CD4-positive, alpha-beta T cell treated with Interleukin-10 for 1 hour (primary cell): ENCODE results near the gene TBC1D5.
"Not testable (repeated sequence)": the region's sequence is repeated elsewhere in the genome, so short reads cannot be mapped to it uniquely, and the experiment has no call there.

Source experiments
- DNase-seq: peaks from one replicate; pipeline ENCODE4 v3.0.0-alpha.2; 2020

TBC1D5 gene

GRCh38 chr3:17396036-17396435 is 346.4 kb downstream of the TBC1D5 start:
- DNase-seq, result no peak

GRCh38 chr3:17394541-17395155 is 347.8 kb downstream of the TBC1D5 start:
- no peak for DNase-seq

DNA sequence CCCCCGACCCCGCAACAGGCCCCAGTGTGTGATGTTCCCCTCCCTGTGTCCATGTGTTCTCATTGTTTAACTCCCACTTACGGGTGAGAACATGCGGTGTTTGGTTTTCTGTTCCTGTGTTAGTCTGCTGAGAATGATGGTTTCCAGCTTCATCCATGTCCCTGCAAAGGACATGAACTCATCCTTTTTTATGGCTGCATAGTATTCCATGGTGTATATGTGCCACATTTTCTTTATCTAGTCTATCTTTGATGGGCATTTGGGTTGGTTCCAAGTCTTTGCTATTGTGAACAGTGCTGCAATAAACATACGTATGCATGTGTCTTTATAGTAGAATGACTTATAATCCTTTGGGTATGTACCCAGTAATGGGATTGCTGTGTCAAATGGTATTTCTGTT is 349.9 kb downstream of the TBC1D5 start:
- DNase-seq, result not testable (repeated sequence)

DNA sequence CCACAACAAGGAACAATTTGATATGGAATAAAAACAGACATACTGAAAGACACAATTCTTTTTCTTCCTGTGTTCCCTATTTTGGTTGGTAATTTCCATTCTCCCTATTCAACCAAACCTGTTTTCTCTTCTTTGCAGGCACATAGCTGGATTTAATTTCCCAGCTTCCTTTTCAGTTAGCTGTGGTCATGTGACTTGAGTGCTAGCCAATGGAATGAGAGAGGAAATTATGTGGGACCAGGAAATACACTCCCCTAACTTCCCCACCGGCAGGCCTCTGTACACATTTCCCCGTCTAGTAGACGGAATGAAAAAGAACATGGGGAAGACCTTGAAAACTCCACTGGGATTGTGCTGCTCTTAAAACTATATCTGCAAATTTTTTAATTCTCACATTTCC is 351.6 kb downstream of the TBC1D5 start:
- DNase-seq, result no peak

- DNase-seq, result no peak
Measured at GRCh38 chr3:17387108-17387507, 355.3 kb downstream of the TBC1D5 start.

- DNase-seq, result no peak
Measured at GRCh38 chr3:17386432-17386831, 356.0 kb downstream of the TBC1D5 start.

- DNase-seq, result no peak
Measured at GRCh38 chr3:17384567-17385296, 357.7 kb downstream of the TBC1D5 start.

- DNase-seq, result no peak
Measured at GRCh38 chr3:17373304-17373703, 369.1 kb downstream of the TBC1D5 start.

DNA sequence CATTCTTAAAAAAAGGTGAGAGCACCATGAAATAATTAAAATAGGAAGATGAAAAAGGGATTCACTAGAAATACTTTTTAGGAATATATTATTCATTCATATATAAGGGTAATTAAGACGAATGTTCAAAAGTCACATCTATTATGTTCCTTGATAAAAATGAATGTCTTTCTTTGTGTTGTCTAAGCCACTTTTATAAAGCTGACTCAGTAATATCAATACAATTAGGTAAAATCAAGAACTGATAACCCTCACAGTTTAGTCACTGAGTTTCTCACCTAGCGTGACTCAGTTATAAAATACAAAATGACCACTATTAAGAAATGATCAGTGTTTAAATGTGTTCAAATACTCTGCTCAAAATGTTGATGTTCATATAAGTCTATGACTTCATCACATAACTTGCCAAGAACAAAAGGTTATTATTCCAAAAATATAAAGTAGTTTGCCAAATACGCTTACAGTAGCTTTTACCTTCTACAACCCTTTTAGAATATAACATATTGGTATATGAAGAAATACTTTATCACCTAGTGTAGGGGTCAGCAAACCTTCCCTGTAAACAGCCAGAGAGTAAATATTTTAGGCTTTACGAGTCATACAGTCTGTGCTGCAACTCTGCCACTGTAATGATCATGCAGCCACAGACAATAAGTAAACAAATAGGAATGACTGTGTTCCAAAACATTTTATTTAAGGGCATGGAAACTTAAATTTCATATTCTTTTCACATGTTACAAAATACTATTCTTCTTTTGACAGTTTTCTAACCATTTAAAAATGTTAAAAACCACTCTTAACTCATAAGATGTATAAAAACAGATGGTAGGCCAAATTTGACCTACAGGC is 369.8 kb downstream of the TBC1D5 start:
- no peak for DNase-seq

DNA sequence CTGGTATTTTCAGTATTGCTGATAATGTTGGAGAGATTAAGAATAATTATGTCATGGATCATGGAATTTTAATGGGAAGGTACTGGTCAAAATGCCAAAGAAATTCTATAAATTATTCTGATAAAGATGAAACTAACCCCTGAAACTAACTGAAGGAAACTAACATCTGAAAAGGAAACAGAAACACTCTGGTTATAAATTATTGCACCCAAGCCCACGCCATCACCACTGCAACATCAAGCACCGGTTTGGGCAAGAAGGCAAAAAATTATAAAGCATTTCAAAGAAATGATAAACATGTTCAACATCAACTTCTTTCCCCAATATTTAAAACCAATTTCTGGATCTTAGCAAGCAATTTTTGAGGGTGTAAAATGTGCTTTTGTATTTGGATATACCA is 372.5 kb downstream of the TBC1D5 start:
- no peak for DNase-seq

GRCh38 chr3:17367171-17367570 is 375.3 kb downstream of the TBC1D5 start:
- DNase-seq, result no peak

DNA sequence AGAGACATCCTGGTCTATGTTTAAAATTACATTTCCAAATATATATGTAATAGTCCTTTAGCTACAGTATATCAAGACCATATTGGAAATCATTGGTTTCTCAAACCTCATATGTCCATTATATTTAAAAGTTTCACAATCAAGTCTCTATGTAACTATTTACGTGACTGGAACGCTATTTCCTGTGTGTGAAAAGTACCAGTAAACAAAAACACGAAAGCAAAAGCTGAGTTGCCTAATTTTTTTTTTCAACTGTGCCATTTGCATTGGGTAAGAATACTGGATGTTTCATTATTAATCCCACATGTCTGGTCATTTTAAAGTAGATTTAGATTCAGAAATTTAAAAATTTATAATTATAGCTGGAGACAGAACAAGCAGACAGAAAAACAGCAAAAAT is 381.4 kb downstream of the TBC1D5 start:
- no peak for DNase-seq

GRCh38 chr3:17359911-17360310 is 382.5 kb downstream of the TBC1D5 start:
- DNase-seq, result no peak

GRCh38 chr3:17357035-17357710 is 385.3 kb downstream of the TBC1D5 start:
- no peak for DNase-seq

DNA sequence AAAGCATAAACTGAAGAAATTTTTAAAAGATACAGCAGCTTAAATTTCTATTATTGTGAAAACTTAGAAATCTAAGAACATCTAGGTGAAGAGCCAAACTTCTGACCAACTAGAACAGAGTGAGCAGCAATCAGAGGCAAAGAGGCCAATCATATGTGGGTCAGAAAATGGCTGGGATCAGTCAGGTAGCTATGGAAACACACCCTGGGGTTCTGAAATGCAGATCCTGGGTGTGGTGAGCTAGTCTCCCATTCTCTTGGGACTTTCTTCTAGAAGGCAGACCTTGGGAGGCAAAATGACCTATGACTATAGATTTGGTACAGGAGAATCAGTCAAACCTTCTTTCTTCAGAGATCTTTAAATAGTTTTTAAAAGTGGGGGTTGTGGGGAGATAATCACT is 385.8 kb downstream of the TBC1D5 start:
- DNase-seq, result no peak

- no peak for DNase-seq
Measured at GRCh38 chr3:17355591-17355990, 386.8 kb downstream of the TBC1D5 start.

- DNase-seq, result no peak
Measured at GRCh38 chr3:17354341-17354740, 388.1 kb downstream of the TBC1D5 start.

GRCh38 chr3:17352620-17353019 is 389.8 kb downstream of the TBC1D5 start:
- no peak for DNase-seq

GRCh38 chr3:17351193-17351592 is 391.2 kb downstream of the TBC1D5 start:
- not testable (repeated sequence) for DNase-seq

DNA sequence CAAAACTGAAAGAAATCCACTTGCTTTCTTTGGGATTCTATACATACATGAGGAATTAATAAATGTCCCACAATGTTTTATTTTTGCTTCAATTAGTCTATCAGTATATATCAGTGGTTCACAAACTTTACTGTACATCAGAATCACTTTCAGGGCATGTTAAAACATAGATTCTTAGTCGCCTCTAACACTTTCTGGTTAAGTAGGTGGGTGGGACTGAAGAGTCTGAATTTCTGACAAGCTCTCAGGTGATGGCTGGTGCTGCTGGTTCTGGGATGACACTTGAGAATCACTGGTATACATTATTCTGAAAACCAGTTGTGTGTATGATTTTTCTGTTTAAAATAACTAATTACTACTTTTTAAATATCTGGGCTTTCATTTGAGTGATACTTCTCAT is 393.3 kb downstream of the TBC1D5 start:
- DNase-seq, result no peak

GRCh38 chr3:17342119-17342518 is 400.3 kb downstream of the TBC1D5 start:
- no peak for DNase-seq

DNA sequence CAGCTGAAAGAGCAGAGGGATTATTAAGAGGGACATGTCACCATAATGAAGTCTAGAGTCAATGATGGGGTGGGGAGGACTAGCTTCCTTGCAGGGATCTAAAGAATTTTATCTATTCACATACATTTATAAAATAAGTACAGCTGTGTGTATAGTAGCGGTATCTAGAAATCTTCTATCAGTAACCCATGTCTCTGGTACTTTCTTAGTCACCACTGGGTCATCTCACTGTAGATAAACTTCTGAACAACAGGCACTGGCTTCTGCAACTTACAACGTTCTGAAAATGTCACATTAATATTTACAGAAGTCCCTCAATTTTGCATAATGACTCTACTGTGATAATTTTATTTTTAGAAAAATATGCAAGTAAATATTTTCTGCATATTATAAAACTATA is 401.7 kb downstream of the TBC1D5 start:
- DNase-seq, result no peak

DNA sequence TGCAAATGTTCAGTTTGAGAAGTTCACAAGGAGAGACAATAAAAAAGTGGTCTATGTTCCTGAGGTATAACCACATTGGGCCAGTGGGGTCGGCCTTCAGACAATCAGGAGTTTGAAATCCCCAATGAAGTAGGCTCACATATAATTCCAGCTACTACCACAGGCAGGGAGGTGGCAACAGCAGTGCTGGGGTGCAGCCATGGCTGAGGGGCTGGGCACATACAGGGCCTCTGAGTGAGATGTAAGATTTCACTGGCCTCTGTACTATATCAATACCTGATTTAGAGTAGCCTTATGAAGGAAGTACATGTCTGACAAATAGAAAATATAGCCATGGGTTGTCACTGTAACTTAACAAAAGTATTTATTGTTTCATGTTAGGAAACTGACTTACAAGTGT is 402.2 kb downstream of the TBC1D5 start:
- no peak for DNase-seq
